ENCODE data around the gene AHCY. TPM values are rescaled to one million over a fixed set of nuclear protein-coding genes. Genes with fewer than 3 reads are reported as not detected.
"Not testable (repeated sequence)": the region's sequence is repeated elsewhere in the genome, so short reads cannot be mapped to it uniquely, and the experiment has no call there.

The AHCY gene
- 202 and 223 TPM in 2 replicates for total RNA-seq (2014; rRNA removed; shearing (Covaris generic))
- polyA plus RNA-seq (2015; cell fraction: cytosol; rRNA removed), result 220 and 229 TPM in 2 replicates
- polyA plus RNA-seq (2015; cell fraction: nucleus; rRNA removed), result 198 and 228 TPM in 2 replicates

DNA sequence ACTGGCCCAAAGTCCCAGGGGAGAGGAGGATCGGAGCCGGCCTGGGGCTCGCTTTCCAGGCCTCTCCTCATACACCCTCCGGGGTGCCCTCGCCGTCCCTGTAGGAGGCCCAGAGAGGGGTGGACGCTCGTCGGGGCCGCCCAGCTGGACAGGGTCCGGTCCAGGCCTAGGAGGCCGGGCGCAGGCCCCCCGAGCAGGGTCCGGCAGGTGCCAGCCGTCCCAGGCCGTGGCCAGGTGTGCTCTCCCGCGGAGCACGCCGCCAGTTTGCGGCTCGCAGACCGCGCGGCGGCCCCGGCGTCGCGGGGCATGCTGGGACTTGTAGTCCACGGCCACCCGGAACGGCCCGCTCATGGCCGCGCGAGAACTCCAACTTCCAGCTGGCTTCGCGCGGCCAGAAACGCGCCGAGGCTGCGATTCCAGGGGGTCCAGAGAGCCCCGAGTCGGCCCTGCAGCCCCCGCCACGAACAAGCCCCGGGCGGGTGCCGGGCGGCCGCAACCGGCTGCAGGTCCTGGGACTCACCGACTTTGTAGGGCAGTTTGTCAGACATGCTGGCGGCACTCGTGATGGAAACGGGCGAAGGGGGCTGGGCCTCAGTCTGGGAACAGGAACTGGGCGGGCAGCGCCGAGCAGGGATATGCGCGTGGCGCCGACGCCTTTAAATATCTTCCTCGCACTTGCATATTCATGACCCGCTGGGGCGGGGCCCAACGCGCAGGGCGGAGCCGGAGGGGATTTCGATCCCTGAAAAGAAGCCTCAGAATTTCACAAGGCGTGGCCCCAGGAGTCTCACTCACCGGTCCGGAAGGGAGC, at the start of gene AHCY:
Gene AHCY, minus strand, starts transcription at position 633 of the 811 bp plus-strand sequence. Its CDS starts 85 bp downstream, at position 548.
- DNase-seq (ENCODE audit: low read depth), result peak; percentile 98

- DNase-seq (ENCODE audit: low read depth), result no peak
Measured at GRCh38 chr20:34350095-34350494, 46.9 kb upstream of the AHCY start.

GRCh38 chr20:34347571-34347970, 44.4 kb upstream of the AHCY start:
- DNase-seq (ENCODE audit: low read depth), result no peak

DNA sequence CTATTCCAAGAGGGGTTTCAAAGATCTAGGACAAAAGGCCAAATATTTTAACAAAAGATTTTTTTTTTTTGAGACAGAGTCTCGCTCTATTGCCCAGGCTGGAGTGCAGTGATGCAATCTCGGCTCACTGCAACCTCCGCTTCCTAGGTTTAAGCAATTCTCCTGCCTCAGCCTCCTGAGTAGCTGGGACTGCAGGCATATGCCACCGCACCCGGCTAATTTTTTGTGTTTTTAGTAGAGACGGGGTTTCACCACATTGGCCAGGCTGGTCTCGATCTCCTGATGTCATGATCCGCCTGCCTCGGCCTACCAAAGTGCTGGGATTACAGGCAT, 43.3 kb upstream of the AHCY start:
- DNase-seq (ENCODE audit: low read depth), result not testable (repeated sequence)

DNA sequence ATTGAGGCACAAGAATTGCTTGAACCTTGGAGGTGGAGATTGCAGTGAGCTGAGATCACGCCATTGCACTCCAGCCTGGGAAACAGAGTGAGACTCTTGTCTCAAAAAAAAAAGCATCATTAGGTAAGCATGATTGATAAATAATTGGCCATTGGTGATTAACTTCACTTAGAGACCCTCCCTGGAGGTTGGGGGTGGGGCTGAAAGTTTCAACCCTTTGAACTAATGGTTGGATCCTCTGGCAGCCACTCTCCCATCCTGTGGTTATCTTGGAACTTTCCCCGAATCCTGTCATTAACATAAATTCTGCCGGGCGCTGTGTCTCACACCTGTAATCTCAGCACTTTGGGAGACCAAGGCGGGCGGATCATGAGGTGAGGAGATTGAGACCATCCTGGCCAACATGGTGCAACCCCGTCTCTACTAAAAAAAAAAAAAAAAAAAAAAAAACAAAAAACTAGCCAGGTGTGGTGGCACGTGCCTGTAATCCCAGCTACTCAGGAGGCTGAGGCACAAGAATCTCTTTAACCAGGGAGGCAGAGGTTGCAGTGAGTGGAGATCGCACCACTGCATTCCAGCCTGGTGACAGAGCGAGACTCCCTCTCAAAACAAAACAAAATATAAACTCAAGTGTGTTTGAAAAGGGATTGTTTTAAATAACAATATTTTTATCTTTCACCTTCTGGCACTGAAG, 42.8 kb upstream of the AHCY start:
- DNase-seq (ENCODE audit: low read depth), result not testable (repeated sequence)

DNA sequence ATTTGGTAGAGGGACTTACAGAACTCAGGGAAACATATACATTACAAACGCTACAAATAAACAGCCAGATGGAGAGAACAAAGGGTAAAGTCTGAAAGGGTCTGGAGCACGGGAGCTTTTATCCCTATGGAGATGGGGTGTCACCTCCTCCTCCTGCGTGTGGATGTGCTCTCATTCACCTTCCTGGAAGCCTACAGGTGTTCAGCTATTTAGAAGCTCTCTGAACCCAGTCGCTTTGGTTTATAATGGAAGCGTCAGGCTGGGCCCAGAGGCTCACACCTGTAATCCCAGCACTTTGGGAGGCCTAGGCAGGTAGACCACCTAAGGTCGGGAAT, 42.2 kb upstream of the AHCY start:
- DNase-seq (ENCODE audit: low read depth), result no peak

GRCh38 chr20:34344238-34344637, 41.1 kb upstream of the AHCY start:
- no peak for DNase-seq (ENCODE audit: low read depth)

DNA sequence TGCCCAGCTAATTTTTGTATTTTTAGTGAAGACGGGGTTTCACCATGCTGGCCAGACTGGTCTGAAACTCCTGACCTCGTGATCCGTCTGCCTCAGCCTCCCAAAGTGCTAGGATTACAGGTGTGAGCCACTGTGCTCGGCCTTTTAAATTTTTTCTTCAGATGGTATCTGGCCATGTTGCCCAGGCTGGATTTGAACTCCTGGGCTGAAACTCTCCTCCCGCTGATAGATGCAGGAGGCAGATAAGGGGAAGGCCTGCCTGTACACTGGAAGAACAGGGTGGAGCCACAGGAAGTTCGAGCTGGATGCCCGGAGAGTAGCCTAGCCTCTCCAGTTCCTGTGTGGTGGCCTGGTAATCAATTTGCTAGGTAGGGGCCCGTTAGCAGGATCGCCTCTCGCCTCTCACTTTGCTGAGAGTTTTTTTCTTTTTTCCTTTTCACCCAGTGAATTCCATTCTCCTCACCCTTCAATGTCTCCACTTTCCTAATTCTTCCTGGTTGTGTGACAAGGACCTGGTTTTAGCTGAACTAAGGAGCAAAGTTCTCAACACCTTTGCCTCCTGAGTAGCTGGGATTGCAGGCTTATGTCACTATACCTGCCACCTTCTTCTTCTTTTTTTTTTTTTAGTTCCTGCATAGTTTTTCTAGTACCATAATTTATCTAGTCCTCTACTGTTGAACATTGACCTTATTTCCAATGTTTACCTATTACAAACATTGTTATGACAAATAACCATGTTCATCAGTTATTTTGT, 40.5 kb upstream of the AHCY start:
- DNase-seq (ENCODE audit: low read depth), result no peak

GRCh38 chr20:34341199-34341598, 38.0 kb upstream of the AHCY start:
- not testable (repeated sequence) for DNase-seq (ENCODE audit: low read depth)

DNA sequence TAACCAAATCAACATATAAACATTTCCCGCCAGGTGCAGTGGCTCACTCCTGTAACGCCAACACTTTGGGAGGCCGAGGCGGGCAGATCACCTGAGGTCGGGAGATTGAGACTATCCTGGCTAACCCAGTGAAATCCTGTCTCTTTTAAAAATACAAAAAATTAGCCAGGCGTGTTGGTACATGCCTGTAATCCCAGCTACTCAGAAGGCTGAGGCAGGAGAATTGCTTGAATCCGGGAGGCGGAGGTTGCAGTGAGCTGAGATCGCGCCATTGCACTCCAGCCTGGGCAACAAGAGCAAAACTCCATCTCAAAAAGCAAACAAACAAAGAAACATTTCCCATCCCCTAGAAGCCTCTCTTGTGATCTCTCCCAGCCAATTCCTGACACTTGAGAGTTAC, 37.6 kb upstream of the AHCY start:
- DNase-seq (ENCODE audit: low read depth), result not testable (repeated sequence)

DNA sequence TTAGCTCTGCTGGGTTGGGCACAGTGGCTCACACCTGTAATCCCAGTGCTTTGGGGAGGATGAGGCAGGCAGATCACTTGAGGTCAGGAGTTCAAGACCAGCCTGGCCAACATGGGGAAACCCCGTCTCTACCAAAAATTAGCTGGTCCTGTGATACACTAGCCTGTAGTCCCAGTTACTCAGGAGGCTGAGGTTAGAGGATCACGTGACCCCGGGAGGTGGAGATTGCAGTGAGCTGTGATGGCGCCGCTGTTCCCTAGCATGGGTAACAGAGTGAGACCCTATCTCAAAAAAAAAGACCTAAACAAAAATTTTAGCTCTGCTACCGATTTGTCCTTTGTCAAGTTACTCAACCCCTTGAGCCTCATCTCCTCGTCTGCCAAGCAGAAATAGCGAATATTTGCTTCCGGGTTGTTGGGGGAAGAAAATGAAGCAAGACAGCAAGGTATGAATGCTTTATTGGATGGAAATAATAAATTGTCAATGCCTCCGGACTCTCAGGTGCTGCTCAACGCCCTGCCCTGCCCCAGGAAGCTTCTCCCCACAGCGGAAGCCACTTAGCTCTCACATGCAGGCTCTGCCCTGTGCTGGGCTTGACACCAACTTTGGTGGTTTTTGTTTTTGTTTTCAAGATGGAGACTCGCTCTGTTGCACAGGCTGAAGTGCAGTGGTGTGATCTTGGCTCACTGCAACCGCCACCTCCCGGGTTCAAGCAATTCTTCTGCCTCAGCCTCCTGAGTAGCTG, 35.0 kb upstream of the AHCY start:
- DNase-seq (ENCODE audit: low read depth), result no peak

- DNase-seq (ENCODE audit: low read depth), result no peak
Measured at GRCh38 chr20:34337544-34337943, 34.4 kb upstream of the AHCY start.

DNA sequence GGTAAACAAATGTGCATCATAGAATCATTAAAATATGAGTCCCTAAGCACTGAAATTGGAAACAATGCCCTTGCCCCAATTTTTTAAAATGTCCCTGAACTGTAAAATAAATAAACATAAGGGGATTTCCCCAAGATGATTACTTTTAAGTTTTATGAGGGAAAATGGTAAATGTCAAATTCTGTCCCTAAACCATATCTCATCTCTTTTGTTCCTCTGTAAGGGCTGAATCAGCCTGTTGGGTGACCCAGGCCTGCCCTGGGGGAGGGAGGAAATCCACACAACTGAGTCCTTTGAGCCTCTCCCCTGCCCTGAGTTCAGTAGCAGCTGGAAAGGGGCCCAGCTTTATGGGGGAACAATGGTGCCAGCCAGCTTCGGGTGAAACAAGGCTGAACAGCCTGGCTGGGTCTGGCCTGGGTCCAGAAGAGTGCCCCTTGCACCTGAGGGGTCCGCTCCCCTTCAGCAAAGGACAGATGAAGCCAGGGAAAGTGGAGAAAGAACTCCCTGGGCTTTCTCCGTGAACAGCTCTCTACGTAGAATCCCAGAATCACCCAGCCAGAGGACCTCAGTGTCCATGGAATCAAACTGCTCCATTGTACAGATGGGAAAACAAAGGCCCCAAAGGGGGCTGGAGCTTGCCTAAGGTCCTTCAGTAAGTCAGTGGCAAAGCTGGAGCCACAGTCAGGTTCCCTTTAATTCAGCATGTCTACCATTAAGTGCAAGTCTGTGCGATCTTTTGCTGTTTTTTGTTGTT, 31.7 kb upstream of the AHCY start:
- DNase-seq (ENCODE audit: low read depth), result no peak

GRCh38 chr20:34333786-34334185, 30.6 kb upstream of the AHCY start:
- DNase-seq (ENCODE audit: low read depth), result no peak

DNA sequence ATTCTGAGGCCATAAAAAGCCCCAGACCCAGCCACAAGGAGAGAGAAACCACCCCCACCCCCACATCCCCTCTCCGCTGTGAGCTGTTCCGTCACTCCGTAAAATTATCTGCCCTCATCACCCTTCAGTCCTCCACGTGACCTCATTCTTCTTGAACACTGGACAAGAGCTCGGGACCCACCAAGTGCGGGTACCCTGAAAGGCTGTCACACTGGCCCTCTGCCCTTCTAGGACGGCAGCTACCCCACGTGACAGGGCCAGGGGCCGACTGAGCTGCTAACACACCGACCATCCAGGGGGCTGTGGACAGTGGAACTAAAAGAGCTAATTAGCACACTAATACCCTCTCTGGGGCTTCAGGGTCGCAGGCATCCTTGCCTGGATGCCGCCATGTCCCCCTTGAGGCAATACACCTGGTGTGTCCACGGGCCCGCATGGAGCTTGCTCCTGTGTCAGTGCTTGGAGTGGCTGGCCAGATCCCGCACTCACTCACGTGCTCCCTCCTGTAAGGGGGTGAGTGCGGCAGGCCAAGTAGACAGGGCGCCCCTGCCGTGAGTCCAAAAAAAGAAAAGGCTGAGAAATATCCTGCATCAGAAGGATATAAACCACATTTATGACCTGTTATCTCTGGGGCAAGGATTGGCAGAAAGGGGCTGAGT, 29.2 kb upstream of the AHCY start:
- no peak for DNase-seq (ENCODE audit: low read depth)

GRCh38 chr20:34331838-34332237, 28.7 kb upstream of the AHCY start:
- DNase-seq (ENCODE audit: low read depth), result no peak

DNA sequence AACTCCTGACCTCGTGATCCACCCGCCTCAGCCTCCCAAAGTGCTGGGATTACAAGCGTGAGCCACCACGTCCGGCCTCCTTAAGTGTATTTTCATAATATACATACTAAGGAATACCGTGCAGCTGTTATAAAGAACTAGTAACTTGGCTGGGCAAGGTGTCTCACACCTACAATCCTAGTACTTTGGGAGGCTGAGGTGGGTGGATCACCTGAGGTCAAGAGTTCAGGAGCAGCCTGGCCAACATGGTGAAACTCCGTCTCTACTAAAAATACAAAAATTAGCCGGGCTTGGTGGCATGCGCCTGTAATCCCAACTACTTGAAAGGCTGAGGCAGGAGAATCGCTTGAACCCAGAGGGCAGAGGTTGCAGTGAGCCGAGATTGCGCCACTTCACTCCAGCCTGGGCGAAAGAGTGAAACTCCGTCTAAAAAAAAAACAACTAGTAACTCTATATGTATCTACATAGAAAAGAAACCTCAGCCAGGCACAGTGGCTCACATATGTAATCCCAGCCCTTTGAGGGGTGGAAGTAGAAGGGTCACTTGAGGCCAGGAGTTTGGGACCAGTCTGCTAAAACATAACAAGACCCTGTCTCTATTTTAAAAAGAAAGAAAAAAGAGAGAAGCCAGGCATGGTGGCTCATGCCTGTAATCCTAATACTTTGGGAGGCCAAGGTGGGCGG, 27.8 kb upstream of the AHCY start:
- not testable (repeated sequence) for DNase-seq (ENCODE audit: low read depth)

- DNase-seq (ENCODE audit: low read depth), result no peak
Measured at GRCh38 chr20:34328928-34329677, 25.9 kb upstream of the AHCY start.

DNA sequence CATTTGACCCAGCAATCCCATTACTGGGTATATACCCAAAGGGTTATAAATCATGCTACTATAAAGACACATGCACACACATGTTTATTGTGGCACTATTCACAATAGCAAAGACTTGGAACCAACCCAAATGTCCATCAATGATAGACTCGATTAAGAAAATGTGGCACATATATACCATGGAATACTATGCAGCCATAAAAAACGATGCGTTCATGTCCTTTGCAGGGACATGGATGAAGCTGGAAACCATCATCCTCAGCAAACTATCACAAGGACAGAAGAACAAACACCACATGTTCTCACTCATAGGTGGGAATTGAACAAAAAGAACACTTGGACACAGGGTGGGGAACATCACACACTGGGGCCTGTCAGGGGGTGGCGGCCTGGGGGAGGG, 25.1 kb upstream of the AHCY start:
- DNase-seq (ENCODE audit: low read depth), result not testable (repeated sequence)
